ENCODE data around the gene KLF7.

The KLF7 gene

GRCh38 chr2:207139552-207139951 is 26.2 kb downstream of the KLF7 start:
- no peak for ATAC-seq

GRCh38 chr2:207138627-207139297 is 27.0 kb downstream of the KLF7 start:
- ATAC-seq = no peak
- TF ChIP-seq ZFP30 (CRISPR knock-in tag; IDR thresholded peaks at IDR 0.05) = no peak
- TF ChIP-seq ARNTL (CRISPR knock-in tag; IDR thresholded peaks at IDR 0.05; ENCODE audit: borderline replicate concordance, low read depth) = no peak
- no peak for TF ChIP-seq CSDC2 (CRISPR knock-in tag; IDR thresholded peaks at IDR 0.05)
- TF ChIP-seq GLIS3 (CRISPR knock-in tag; IDR thresholded peaks at IDR 0.05) = no peak
- no peak for TF ChIP-seq TCF4 (CRISPR knock-in tag; IDR thresholded peaks at IDR 0.05; ENCODE audit: borderline replicate concordance)
- no peak for TF ChIP-seq ZNF565 (CRISPR knock-in tag; conservative IDR thresholded peaks at IDR 0.05; ENCODE audit: low read depth)
- TF ChIP-seq PATZ1 (CRISPR knock-in tag; IDR thresholded peaks at IDR 0.05; ENCODE audit: borderline replicate concordance) = no peak
- TF ChIP-seq ZFP3 (CRISPR knock-in tag; IDR thresholded peaks at IDR 0.05) = no peak
- no peak for TF ChIP-seq ZNF70 (CRISPR knock-in tag; IDR thresholded peaks at IDR 0.05)
- no peak for TF ChIP-seq SNAI2 (CRISPR knock-in tag; IDR thresholded peaks at IDR 0.05)
- no peak for TF ChIP-seq OSR1 (CRISPR knock-in tag; IDR thresholded peaks at IDR 0.05)
- TF ChIP-seq ESRRG (CRISPR knock-in tag; IDR thresholded peaks at IDR 0.05) = no peak
- TF ChIP-seq BACH2 (CRISPR knock-in tag; IDR thresholded peaks at IDR 0.05; ENCODE audit: borderline replicate concordance) = no peak
- no peak for TF ChIP-seq TOX (CRISPR knock-in tag; IDR thresholded peaks at IDR 0.05; ENCODE audit: borderline replicate concordance)
- TF ChIP-seq, protein P1, sequence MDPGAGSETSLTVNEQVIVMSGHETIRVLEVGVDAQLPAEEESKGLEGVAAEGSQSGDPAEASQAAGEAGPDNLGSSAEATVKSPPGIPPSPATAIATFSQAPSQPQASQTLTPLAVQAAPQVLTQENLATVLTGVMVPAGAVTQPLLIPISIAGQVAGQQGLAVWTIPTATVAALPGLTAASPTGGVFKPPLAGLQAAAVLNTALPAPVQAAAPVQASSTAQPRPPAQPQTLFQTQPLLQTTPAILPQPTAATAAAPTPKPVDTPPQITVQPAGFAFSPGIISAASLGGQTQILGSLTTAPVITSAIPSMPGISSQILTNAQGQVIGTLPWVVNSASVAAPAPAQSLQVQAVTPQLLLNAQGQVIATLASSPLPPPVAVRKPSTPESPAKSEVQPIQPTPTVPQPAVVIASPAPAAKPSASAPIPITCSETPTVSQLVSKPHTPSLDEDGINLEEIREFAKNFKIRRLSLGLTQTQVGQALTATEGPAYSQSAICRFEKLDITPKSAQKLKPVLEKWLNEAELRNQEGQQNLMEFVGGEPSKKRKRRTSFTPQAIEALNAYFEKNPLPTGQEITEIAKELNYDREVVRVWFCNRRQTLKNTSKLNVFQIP (CRISPR knock-in tag; IDR thresholded peaks at IDR 0.05; ENCODE audit: borderline replicate concordance, low read depth) = no peak
- TF ChIP-seq ISL1 (CRISPR knock-in tag; IDR thresholded peaks at IDR 0.05) = no peak
- TF ChIP-seq ZC3H10 (CRISPR knock-in tag; IDR thresholded peaks at IDR 0.05) = no peak
- TF ChIP-seq RARB (CRISPR knock-in tag; IDR thresholded peaks at IDR 0.05) = no peak

More at GRCh38 chr2:207139552-207139951, 26.2 kb downstream of the KLF7 start:
- TF ChIP-seq ESRRG (CRISPR knock-in tag; IDR thresholded peaks at IDR 0.05) (no peak), ARNTL (CRISPR knock-in tag; IDR thresholded peaks at IDR 0.05; ENCODE audit: borderline replicate concordance, low read depth) (no peak), CREB5 (CRISPR knock-in tag; IDR thresholded peaks at IDR 0.05; ENCODE audit: low read depth) (no peak), TSHZ2 (CRISPR knock-in tag; IDR thresholded peaks at IDR 0.05) (no peak), ZFP3 (CRISPR knock-in tag; IDR thresholded peaks at IDR 0.05) (no peak), PPARA (CRISPR knock-in tag; IDR thresholded peaks at IDR 0.05; ENCODE audit: borderline replicate concordance) (no peak), GLIS3 (CRISPR knock-in tag; IDR thresholded peaks at IDR 0.05) (no peak)

GRCh38 chr2:207137596-207138337 is 28.0 kb downstream of the KLF7 start:
- ATAC-seq = no peak
- TF ChIP-seq SNAI2 (CRISPR knock-in tag; IDR thresholded peaks at IDR 0.05) (no peak), TCF4 (CRISPR knock-in tag; IDR thresholded peaks at IDR 0.05; ENCODE audit: borderline replicate concordance) (no peak), BACH2 (CRISPR knock-in tag; IDR thresholded peaks at IDR 0.05; ENCODE audit: borderline replicate concordance) (no peak), ZFP3 (CRISPR knock-in tag; IDR thresholded peaks at IDR 0.05) (no peak), ZNF70 (CRISPR knock-in tag; IDR thresholded peaks at IDR 0.05) (no peak), ZNF565 (CRISPR knock-in tag; conservative IDR thresholded peaks at IDR 0.05; ENCODE audit: low read depth) (no peak), PATZ1 (CRISPR knock-in tag; IDR thresholded peaks at IDR 0.05; ENCODE audit: borderline replicate concordance) (no peak)
- TF ChIP-seq, protein P2, sequence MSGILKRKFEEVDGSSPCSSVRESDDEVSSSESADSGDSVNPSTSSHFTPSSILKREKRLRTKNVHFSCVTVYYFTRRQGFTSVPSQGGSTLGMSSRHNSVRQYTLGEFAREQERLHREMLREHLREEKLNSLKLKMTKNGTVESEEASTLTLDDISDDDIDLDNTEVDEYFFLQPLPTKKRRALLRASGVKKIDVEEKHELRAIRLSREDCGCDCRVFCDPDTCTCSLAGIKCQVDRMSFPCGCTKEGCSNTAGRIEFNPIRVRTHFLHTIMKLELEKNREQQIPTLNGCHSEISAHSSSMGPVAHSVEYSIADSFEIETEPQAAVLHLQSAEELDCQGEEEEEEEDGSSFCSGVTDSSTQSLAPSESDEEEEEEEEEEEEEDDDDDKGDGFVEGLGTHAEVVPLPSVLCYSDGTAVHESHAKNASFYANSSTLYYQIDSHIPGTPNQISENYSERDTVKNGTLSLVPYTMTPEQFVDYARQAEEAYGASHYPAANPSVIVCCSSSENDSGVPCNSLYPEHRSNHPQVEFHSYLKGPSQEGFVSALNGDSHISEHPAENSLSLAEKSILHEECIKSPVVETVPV (CRISPR knock-in tag; IDR thresholded peaks at IDR 0.05) = no peak
